Measurements from ENCODE around the gene SUSD6. TPM values are rescaled to one million over a fixed set of nuclear protein-coding genes. Genes with fewer than 3 reads are reported as not detected.

The SUSD6 gene
- 5.7 to 7.0 TPM (median 6.3 TPM) in 5 replicates for total RNA-seq (2022; extraction: Qiagen RNA extraction; ENCODE audit: low read depth)

GRCh38 chr14:69611172-69612013 lies at the start of gene SUSD6:
Gene SUSD6, plus strand, starts transcription at chr14:69611596. Its CDS starts 46,997 bp downstream, at chr14:69658593.

GRCh38 chr14:69574263-69574953 lies 37.0 kb upstream of the SUSD6 start, which contains the start of gene CCDC177:
Gene CCDC177, minus strand, starts transcription at chr14:69574871. Its CDS starts 1,249 bp downstream, at chr14:69573622.

Other genes with a start within 250 kb of the SUSD6 start
- gene ERH, start 213.3 kb upstream of the SUSD6 start, total RNA-seq (2022; extraction: Qiagen RNA extraction; ENCODE audit: low read depth) = 255 to 369 TPM (median 340 TPM) in 5 replicates
- 32.2 to 43.5 TPM (median 41.8 TPM) in 5 replicates for gene SLC39A9, start 212.9 kb upstream of the SUSD6 start, total RNA-seq (2022; extraction: Qiagen RNA extraction; ENCODE audit: low read depth)
- gene PLEKHD1, start 126.9 kb upstream of the SUSD6 start, total RNA-seq (2022; extraction: Qiagen RNA extraction; ENCODE audit: low read depth) = 0.03 to 0.05 TPM (median 0.04 TPM) in 3 of 5 replicates, not detected in the others
- gene CCDC177, start 36.7 kb upstream of the SUSD6 start, total RNA-seq (2022; extraction: Qiagen RNA extraction; ENCODE audit: low read depth) = not detected in 5 replicates
- 218 to 331 TPM (median 231 TPM) in 5 replicates for gene SRSF5, start 155.5 kb downstream of the SUSD6 start, total RNA-seq (2022; extraction: Qiagen RNA extraction; ENCODE audit: low read depth)
- gene SLC10A1, start 185.6 kb downstream of the SUSD6 start, total RNA-seq (2022; extraction: Qiagen RNA extraction; ENCODE audit: low read depth) = not detected in 5 replicates